VCaP (cell line): ENCODE results near the gene CASS4.

Source experiments
- H3K27ac ChIP-seq: fragments of 450-650 bp; 2 replicates; pipeline ENCODE4 v1.5.1; 2017
- CTCF ChIP-seq: fragments of 450-650 bp; conservative IDR thresholded peaks from 2 replicates; pipeline ENCODE4 v1.5.1; 2017; ENCODE audit warnings: mild to moderate bottlenecking, moderate library complexity

The CASS4 gene

GRCh38 chr20:56430957-56431356 is 18.9 kb downstream of the CASS4 start:
- no peak for TF ChIP-seq CTCF
- H3K27ac ChIP-seq = no peak overlapping the region

- H3K27ac ChIP-seq = no peak overlapping the region
- TF ChIP-seq CTCF = no peak
Measured at GRCh38 chr20:56431471-56431870, 19.4 kb downstream of the CASS4 start.

GRCh38 chr20:56433221-56433879 is 21.3 kb downstream of the CASS4 start:
- no peak overlapping the region for H3K27ac ChIP-seq
- no peak for TF ChIP-seq CTCF

- no peak for TF ChIP-seq CTCF
- no peak overlapping the region for H3K27ac ChIP-seq
Measured at GRCh38 chr20:56433880-56434255, 21.8 kb downstream of the CASS4 start.

- H3K27ac ChIP-seq = no peak overlapping the region
- no peak for TF ChIP-seq CTCF
Measured at GRCh38 chr20:56437196-56437960, 25.3 kb downstream of the CASS4 start.

- H3K27ac ChIP-seq = no peak overlapping the region
- no peak for TF ChIP-seq CTCF
Measured at GRCh38 chr20:56438284-56438683, 26.2 kb downstream of the CASS4 start.

GRCh38 chr20:56439771-56440291 is 27.8 kb downstream of the CASS4 start:
- no peak for TF ChIP-seq CTCF
- H3K27ac ChIP-seq = no peak overlapping the region
